KBM-7 (cell line): Measurements from ENCODE around the gene ITGA11.

Experiments used
- DNase-seq: peaks from one replicate; pipeline ENCODE4 v3.0.0-alpha.2; 2015
- in situ Hi-C: fragments of 300-500 bp; cut with MboI; formaldehyde crosslinking; loops from 2 replicates; pipeline ENCODE4 v1.14.3; 2020; ENCODE audit warnings: low sequenced_read_pairs, low pct_unique_long_range_greater_than_20kb, mixed read lengths

ITGA11 gene

DNA sequence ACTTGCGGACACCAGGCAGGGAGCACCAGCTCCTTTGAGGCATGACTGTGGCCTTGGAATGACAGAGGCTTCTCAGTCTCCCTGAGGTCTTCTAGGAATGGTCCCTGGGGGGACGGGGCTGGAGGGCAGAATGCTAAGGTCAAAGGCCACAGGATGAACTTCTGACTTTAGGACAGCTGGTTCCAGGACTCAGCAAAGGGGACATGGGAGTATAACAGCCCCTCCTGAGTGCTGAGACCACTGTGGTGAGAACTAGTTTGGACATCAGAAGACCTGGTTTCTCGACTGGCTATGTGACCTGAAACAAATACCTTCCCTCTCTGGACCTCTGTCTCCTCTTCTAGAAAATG lies 17.8 kb downstream of the ITGA11 start:
- DNase-seq, result no peak

DNA sequence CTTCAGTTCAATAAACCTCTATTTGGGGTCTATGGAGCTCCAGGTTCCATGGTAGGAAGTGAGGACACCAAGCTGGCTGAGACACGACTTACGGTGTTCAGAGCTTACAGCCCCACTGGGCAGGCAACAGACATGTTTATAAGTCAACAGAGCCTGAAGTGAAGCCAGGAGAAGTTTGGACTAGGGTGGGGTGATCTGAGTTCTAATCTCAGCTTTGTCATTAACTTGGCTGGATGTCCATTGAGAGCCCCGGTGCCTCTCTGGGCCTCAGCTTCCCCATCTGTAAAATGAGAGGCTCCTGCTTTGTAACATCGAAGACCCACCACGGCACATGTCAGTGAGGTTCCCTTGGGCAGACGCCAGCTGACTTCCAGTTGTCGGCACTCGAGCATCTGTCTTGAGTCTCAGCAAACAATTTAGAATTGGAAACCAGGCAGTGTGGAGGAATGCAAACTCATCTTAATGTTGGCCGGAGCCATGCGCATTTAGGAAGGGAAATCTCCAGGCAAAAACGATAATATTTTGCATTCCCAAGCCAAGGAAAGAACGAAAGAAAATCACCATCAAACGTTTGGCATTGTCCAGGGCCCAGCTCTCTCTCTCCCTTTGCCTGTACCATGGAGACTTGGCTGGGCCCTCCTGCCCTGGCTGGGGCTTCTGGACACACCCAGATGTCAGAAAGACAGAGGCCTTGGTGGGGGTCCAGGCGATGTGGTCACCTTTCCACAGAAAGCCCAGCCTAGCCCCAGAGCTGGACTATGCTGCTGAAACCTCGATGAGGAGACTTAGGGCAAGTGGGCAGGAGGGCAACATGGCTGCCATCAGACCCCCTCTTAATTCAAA lies 18.4 kb downstream of the ITGA11 start:
- DNase-seq, result no peak
- in situ Hi-C loops, result no loop called here

More for the DNA sequence above, 17.8 kb downstream of the ITGA11 start:
- in situ Hi-C loops, result no loop called here

DNA sequence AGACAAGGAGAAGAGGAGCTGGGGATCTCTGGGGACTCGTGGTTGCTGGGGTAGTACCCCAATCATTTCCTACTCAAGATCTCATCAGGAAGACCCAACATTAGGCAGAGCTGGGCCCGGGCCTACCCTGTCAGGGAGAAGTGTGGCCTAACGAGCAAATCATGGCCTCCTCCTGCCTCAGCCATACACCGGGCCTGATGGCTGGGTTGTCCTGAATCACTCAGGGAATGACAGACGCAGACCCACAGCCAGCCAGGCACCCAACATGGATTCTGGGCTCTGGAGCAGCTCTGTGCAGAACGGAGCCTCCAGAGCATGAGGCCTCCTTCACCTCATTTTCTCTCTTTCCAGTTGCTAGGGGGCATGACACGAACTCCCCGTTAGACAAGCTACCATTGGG lies 19.7 kb downstream of the ITGA11 start:
- in situ Hi-C loops, result no loop called here
- DNase-seq, result no peak

DNA sequence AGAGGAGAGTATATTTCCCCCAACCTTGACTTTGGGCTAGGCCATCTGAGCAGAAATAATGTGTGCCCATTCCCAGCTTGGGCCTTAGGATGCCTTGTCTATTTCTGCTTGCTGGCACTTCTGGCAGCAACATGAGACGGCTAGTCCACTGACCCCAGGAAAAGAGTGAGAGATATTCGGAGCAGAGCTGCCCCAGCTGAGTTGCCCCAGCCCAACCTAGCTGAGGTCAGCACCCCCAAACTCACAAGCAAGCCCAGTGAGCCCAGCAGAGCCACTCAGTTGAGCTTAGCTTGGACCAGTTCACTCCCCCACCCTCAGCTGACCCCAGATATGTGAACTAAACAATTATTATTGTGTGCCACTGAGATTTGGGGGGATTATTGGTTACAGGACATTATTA lies 20.2 kb downstream of the ITGA11 start:
- in situ Hi-C loops, result no loop called here
- DNase-seq, result no peak

DNA sequence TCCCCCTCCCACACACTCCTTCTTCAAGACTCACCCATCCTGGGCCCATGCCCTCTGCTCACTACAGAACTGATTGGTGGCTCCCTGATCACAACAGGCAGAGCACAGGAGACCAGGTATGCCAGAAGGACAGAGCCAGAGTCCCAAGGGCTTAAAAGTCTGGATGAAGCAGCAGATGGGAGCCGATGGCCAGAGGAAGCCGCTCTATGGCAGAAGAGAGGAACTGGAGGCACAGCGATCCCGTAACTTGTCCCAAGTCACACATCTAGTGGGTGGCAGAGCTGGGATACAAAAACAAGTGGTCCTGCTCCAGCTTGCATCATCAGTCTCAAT lies 20.7 kb downstream of the ITGA11 start:
- in situ Hi-C loops, result no loop called here
- DNase-seq, result no peak

DNA sequence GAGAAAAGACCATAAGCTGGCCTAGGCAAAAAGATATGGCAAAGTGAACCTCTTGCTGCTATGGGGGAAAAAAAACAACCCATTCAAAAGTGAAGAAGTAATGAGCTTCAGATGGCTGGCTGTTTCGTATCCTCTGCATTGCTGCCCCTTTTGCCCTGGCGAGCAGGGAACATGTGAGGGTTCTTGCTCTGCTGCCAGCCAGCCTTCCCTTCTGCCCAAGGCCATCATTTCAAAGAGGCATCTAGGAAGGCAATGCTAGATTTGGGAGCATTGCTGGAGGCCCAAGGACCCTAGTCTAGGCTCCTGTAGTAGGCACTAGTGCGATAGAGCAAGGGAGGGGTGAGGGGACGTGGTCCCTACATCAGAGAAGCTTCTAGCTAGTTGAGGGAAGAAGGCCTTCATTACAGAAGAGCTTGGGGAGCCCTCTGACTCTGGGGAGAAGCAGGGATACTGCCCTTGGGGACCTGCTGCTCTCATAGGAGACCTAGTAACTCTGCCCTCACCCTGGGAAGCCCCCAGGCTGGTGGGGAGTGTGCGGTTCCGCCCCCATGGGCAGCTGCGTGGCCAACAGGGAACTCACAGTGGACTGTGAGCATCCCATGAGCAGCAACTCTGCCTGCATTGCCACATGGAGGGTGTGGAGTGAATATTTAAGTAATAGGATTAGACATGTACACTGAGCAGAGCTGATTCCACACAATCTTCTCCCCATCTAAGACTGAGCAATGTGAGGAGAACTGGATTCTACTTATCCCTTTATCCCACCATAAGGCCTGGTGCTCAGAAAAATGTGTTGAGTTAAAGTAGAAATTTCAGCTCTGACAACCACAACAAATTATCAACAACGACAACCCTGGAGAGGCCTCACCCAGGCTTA lies 21.3 kb downstream of the ITGA11 start:
- in situ Hi-C loops, result no loop called here
- DNase-seq, result no peak

DNA sequence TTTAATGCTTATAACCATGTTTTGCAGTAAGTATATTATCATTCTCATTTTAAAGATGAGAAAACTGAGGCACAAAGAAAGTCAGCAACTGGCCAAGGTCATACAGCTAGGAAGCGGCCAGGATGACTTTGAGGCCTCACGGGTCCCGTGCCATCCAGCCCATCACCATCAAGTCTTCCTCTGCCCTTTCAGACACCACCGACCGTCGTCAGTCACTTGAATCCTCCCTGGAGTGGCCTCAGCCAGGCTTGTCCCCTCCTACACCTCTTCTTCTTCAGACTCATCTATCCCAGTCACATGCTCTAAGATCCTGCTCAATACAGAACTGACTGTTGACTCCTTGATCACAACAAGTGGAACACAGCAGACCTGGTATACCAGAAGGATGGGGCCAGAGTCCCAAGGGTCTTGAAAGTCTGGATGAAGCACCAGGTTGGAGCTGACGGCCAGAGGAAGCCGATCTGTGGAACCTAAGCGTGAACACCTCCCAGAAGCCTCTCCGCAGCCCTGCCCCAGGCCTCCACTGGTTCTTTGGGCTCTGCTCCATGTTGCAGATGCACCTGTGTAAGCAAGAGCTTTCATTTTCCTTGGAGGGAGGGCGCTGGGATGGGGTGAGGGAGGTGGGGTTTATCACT lies 22.1 kb downstream of the ITGA11 start:
- in situ Hi-C loops, result no loop called here
- no peak for DNase-seq

DNA sequence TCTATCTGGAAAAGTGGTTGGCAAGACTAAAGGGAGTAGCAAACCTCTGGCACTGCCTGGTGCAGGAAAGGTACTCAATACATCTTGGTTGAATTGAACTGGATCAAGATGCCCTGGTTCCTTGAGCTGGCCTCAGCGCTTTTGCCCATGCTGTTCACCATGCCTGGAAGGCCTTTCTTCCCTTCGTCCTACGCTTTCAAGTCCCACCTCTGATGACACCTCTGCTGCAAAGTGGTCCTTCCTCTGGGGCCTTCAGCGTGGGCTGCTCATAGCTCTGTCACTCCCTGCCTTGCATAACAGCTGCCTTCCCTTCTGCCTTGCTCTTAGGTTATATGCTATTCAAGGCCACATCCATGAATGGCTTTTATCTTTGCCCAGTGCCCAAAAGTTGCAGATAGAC lies 23.0 kb downstream of the ITGA11 start:
- DNase-seq, result no peak
- in situ Hi-C loops, result no loop called here

DNA sequence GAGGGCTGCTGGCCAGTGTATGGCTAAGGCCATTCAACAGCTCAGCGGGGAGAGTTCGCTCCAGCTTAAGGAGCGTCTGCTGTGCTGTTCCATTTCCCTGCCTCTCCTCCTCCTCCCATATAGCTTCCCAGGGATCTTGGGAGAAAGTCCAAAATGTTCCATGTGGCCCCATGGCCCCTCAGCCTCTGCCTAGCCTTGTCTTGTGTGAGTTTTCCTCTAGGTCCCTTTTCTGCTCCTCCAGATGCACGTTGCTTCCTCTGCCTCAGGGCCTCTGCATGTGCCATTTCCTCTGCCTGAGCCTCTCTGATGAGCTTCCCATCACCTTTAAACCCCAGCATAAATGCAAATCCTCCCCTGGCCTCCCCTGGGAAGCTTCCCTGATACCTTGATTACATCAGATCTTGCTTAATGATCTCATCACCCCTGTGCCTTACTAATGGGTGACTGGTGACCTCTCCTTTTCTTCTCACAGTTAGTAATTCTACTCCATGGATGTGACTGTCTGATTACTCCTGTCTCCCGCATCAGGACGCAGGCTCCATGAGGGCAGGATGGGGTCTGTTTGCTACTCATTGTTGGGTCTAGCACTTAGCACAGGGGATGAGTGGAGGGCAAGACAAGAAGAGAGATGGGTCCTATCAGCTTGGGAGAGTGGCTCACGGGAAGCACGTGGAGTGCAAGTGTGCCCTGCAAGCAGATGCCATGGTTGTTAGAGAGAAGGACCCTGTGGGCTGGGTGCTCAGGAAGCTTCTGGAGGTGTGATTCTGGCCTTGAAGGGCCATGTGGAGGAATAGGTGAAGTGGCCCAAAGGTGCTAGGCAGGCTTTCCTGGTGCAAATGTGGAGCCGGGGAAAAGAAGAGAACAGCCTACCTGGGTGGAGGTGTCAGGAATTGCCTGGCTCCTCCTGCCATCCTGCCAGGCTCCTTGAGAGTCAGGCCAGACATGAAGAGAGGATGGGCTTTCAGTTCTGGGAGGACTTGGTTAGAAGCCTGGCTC lies 23.8 kb downstream of the ITGA11 start:
- no peak for DNase-seq
- in situ Hi-C loops, result no loop called here

DNA sequence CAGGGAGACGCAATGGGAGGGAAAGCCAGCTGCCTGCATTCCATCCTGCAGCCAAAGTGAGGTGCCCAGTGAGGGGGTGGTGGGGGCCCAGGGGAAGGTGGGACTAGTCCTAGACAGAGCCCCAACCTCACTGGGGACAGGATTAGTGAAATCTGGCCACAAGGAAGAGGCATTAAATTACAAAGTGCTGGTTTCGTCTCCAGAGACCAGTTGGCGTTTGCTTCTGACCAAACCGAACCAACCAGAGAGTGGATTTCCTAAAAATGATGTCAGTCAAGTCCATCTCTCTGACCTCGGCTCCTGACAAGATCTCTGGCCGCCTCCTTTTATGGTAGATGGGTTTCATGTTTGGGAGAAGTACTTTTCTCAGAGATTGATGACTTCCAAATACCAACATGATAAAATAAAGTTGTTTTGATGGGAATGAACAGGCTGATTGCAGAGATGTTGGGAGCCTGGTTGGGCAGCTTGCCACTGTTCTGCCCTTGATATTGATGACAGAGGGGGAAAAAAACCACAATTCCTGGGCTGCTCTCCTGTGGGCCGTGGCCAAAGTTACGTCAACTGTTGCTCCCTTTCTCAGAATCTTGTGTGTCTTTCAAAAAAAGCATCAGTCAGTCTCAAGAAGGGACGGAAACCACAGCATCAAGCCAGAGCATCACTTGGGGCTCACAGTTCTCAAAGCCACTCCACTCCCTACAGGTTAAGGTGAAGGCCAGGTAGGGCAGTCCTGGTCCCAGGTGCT lies 24.6 kb downstream of the ITGA11 start:
- no peak for DNase-seq
- in situ Hi-C loops, result no loop called here

DNA sequence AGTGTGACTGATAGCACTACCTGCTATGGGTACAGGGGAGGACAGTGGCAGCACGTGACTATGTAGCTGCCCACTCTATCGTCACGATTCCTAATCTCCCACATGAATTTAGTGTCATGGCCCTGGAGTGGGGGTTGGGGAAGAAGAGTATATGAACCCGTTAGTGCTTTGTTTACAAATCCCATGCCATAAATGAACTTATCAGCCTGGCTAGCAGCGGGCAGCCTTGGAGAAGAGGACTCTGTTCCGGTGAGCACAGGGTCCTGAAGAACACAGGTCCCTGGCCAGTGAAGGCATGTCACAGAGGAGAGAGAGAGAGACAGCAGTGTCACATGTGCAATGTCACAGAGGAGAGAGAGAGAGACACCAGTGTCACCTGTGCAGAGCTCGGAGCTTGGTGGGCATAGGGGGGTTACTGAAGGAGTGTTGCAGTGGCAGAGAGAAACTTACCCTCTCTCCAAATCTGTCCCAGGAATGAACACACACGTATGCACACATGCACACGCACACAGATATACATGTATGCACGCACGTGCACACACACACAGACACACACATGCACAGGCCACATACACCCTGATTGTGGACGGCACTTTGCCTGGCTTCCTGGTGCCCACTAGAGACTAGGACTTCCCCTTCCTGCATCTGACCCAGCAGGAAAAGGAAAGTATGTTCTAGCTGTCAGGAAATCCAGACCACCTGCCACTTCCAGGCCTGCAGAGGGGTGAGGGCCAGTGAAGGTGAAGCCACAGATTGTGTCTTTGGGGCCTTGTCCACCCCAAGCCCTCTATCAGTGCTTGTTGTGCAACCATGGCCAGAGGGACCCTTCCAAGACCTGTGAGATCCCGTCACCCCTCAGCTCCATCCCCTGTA lies 26.3 kb downstream of the ITGA11 start:
- no peak for DNase-seq
- in situ Hi-C loops, result no loop called here

DNA sequence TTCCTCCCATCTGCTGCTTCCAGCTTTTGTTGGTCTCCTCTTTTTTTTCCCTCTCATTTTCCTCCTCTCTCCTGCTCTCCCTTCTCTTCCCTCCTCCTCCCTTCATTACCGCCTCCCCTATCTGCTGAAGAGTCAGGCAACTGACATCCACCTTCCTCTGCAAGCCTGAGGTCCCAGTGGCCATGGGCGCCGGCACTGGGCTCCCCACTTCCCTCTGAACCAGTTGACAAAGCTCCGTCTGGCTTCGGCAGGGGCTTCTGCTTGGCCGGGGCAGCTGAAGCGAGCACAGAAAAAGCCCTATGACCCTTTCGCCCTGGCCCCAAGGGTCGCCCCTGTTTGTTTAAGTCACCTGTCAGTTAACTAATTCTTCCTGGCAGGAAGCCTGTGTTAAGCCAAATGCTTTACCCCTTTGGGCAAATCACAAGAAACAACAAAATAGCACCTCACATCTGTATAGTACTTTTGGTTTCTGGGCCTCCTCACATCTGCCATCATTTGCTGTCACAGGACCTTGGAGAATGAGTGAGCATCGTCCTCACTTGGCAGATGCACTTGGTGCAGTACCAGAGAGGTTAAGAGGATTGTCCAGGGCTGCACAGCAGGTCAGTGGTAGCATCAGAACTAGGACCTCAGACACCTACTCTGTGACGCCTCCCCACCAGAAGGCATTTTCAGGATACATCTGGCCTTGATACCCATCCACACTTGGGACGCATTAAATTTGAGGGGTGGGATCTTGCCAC lies 27.7 kb downstream of the ITGA11 start:
- in situ Hi-C loops, result no loop called here
- DNase-seq, result no peak

DNA sequence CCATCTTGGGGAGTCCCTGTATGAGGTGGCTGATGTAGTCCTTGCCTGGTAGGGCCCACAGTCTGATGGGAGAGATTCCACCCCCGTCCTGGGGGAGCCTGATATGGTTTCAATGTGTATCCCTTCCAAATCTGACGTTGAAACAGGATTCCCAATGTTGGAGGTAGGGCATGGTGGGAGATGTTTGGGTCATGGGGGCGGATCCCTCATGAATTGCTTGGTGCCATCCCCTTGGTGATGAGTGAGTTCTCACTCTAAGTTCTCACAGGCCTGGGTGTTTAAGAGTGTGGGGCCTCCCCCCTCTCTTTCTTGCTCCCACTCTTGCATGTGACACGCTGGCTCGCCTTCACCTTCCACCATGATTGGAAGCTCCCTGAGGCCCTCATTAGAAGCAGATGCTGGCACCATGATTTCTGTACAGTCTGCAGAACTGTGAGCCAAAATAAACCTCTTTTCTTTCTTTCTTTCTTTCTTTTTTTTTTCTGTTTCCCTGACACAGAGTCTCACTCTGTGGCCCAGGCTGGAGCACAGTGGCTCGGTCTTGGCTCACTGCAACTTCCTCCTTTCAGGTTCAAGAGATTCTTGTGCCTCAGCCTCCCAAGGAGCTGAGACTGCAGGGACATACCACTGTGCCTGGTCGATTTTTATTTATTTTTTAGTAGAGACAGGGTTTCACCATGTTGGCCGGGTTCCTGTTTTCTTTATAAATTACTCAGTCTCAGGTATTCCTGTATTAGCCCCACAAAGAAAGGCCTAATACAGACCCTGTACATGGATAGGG lies 28.6 kb downstream of the ITGA11 start:
- DNase-seq, result no peak
- in situ Hi-C loops, result no loop called here

DNA sequence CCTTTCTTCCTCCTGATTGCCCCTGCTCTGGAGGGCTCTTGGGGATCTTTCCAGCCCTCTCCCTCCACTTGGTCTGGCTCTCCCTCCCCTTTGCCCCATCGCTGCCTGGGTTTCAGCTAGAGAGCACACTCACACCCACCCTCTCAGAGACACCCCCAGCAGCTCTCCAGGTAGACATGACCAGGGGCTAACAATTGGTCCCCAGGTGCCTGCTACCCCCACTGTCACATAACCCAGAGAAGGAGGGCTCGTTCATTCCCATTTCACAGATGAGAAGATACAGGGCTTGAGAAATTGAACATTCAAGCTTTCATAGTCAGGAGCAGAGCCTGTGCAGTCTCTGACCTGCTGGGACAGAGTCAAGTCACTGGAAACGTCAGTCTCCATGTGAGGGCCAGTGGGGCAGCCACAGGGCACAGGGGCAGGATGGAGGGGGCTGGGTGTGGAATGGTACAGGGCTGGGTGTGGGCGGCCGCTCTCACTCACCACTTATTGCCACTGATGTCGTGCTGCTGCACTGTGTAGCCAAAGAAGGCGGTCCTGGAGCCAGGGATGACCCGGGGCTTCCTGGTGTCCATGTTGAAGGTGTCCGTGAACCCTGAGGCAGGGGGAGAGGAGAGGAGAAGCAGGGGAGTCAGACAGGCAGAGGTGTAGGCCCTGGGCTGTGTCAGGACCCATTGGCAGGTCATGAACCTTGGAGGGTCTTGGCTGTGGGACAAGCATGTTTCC lies 29.4 kb downstream of the ITGA11 start:
- DNase-seq, result no peak
- in situ Hi-C loops, result no loop called here
